Activated CD8-positive, alpha-beta memory T cell treated with anti-CD3 and anti-CD28 coated beads for 1 hour (primary cell): ENCODE data around the gene DCAKD.
A peak's percentile ranks its signal among the peaks of the same experiment; 100 is the strongest.
"Not testable (repeated sequence)": the region's sequence is repeated elsewhere in the genome, so short reads cannot be mapped to it uniquely, and the experiment has no call there.

Source experiments
- DNase-seq, 2 donors: peaks; one replicate each; pipeline ENCODE4 v3.0.0-alpha.2; 2020; ENCODE audit warnings: low read depth in 1 of 2; ENCODE audit errors: extremely low read depth in 1 of 2

The DCAKD gene

GRCh38 chr17:45070001-45070400 lies 18.6 kb upstream of the DCAKD start:
- DNase-seq, result no peak

GRCh38 chr17:45067637-45068036 lies 16.2 kb upstream of the DCAKD start:
- no peak for DNase-seq

- DNase-seq, result no peak
Measured at GRCh38 chr17:45063198-45063597, 11.8 kb upstream of the DCAKD start.

- no peak for DNase-seq
Measured at GRCh38 chr17:45061606-45062205, 10.3 kb upstream of the DCAKD start.

GRCh38 chr17:45060797-45061605 lies 9.6 kb upstream of the DCAKD start, which contains the start of gene NMT1:
Gene NMT1 (plus strand): TSS chr17:45061317. CDS start chr17:45061330, 13 bp downstream.
- DNase-seq, result peak; percentile 84 to 93

- DNase-seq, result no peak
Measured at GRCh38 chr17:45060382-45060796, 9.0 kb upstream of the DCAKD start.

GRCh38 chr17:45052052-45052772 lies 780 bp upstream of the DCAKD start:
- peak in 1 of 2 donors; percentile 6 for DNase-seq

GRCh38 chr17:45051720-45052051 lies 254 bp upstream of the DCAKD start:
- not testable (repeated sequence) for DNase-seq

- DNase-seq, result peak in 1 of 2 donors; percentile 10
Measured at GRCh38 chr17:45050481-45051059, 862 bp downstream of the DCAKD start.

- no peak for DNase-seq
Measured at GRCh38 chr17:45048795-45049563, 2.5 kb downstream of the DCAKD start.

- no peak for DNase-seq
Measured at GRCh38 chr17:45046537-45047125, 4.8 kb downstream of the DCAKD start.

GRCh38 chr17:45043813-45044540 lies 7.5 kb downstream of the DCAKD start:
- no peak for DNase-seq

GRCh38 chr17:45042346-45043120 lies 8.9 kb downstream of the DCAKD start:
- no peak for DNase-seq

- DNase-seq, result no peak
Measured at GRCh38 chr17:45040459-45040858, 11.0 kb downstream of the DCAKD start.

GRCh38 chr17:45038728-45039634 lies 12.5 kb downstream of the DCAKD start:
- DNase-seq, result no peak

GRCh38 chr17:45036691-45037090 lies 14.7 kb downstream of the DCAKD start:
- no peak for DNase-seq

GRCh38 chr17:45035848-45036247 lies 15.6 kb downstream of the DCAKD start:
- DNase-seq, result no peak

GRCh38 chr17:45034599-45034998 lies 16.8 kb downstream of the DCAKD start:
- no peak for DNase-seq
